K562 (cell line): ENCODE results near the gene TGDS. TPM values are rescaled to one million over a fixed set of nuclear protein-coding genes. Genes with fewer than 3 reads are reported as not detected.

ENCODE experiments used
- ARHGAP35 ChIP-seq: fragments of 450-650 bp; IDR thresholded peaks from 2 replicates; pipeline ENCODE4 v1.6.1; 2018; ENCODE audit not compliant: partially characterized antibody
- BRF1 ChIP-seq: IDR thresholded peaks from 3 replicates; pipeline ENCODE4 v1.6.1; 2011; ENCODE audit warnings: borderline replicate concordance, mild to moderate bottlenecking; ENCODE audit not compliant: insufficient read length; ENCODE audit errors: extremely low read depth
- CBX3 ChIP-seq, 2 experiments: IDR thresholded peaks; 1 replicate in 1 of 2; 2 replicates in 1 of 2; pipeline ENCODE4 v1.6.1; 2012; ENCODE audit warnings: inconsistent platforms in 2 of 2, low read length in 2 of 2, borderline replicate concordance in 1 of 2, control low read depth in 1 of 2
- ELF4 ChIP-seq: fragments of 450-650 bp; formaldehyde crosslinking; IDR thresholded peaks from 2 replicates; pipeline ENCODE4 v1.4.0; 2022; ENCODE audit warnings: missing genetic modification characterization
- GABPA ChIP-seq: fragments of 200-800 bp; sonication (Bioruptor generic); conservative IDR thresholded peaks from 2 replicates; pipeline ENCODE4 v1.6.1; 2016; ENCODE audit warnings: low read depth, missing genetic modification characterization, missing compliant biosample characterization
- HCFC1 ChIP-seq: IDR thresholded peaks from 2 replicates; pipeline ENCODE4 v1.6.1; 2012; ENCODE audit warnings: low read depth, low read length, improper control_type of control experiment
- HDAC2 ChIP-seq: fragments of 450-650 bp; IDR thresholded peaks from 2 replicates; pipeline ENCODE4 v1.6.1; 2016; ENCODE audit warnings: mild to moderate bottlenecking
- HNRNPL ChIP-seq: fragments of 200-400 bp; formaldehyde crosslinking; IDR thresholded peaks from 2 replicates; pipeline ENCODE4 v1.6.1; 2017; ENCODE audit warnings: low read depth, mild to moderate bottlenecking, low read length
- L3MBTL2 ChIP-seq: fragments of 450-650 bp; IDR thresholded peaks from 2 replicates; pipeline ENCODE4 v1.6.1; 2016; ENCODE audit warnings: mild to moderate bottlenecking, moderate library complexity
- PHF20 ChIP-seq: fragments of 450-650 bp; IDR thresholded peaks from 2 replicates; pipeline ENCODE4 v1.6.1; 2018; ENCODE audit not compliant: partially characterized antibody
- POLR3A ChIP-seq: IDR thresholded peaks from 2 replicates; pipeline ENCODE4 v1.6.1; 2011; ENCODE audit warnings: borderline replicate concordance, mild to moderate bottlenecking, moderate library complexity; ENCODE audit not compliant: insufficient read length, insufficient read depth; ENCODE audit errors: extremely low read depth
- SIRT6 ChIP-seq: IDR thresholded peaks from one replicate; pipeline ENCODE4 v1.6.1; 2012; ENCODE audit warnings: low read depth, mild to moderate bottlenecking, control low read depth, inconsistent platforms, low read length, moderate library complexity
- SMARCE1 ChIP-seq: fragments of 450-650 bp; IDR thresholded peaks from 2 replicates; pipeline ENCODE4 v1.7.1; 2016; ENCODE audit warnings: mild to moderate bottlenecking
- SRF ChIP-seq, 2 experiments: fragments of 250-450, 450-650 bp in 1 of 2; sonication (Bioruptor Pico) in 1 of 2; sonication (generic) in 1 of 2; formaldehyde crosslinking; IDR thresholded peaks; 2 replicates each; pipeline versions ENCODE4 v1.5.0 to v1.5.1; 2020 to 2022; ENCODE audit warnings: mild to moderate bottlenecking in 1 of 2, missing genetic modification reagents in 1 of 2
- THAP12 ChIP-seq: fragments of 250-450 bp; sonication (Bioruptor Pico); IDR thresholded peaks from 2 replicates; pipeline ENCODE4 v1.9.0; 2021; ENCODE audit warnings: mild to moderate bottlenecking, inconsistent platforms
- THAP7 ChIP-seq: fragments of 250-450 bp; sonication (Bioruptor Pico); IDR thresholded peaks from 2 replicates; pipeline ENCODE4 v1.5.0; 2021
- ZNF408 ChIP-seq: fragments of 250-450 bp; sonication (Bioruptor Pico); IDR thresholded peaks from 2 replicates; pipeline ENCODE4 v1.4.0; 2020; ENCODE audit warnings: low read depth, mild to moderate bottlenecking, moderate library complexity
- ZNF609 ChIP-seq: sonication (generic); formaldehyde crosslinking; IDR thresholded peaks from 2 replicates; pipeline ENCODE4 v1.8.1; 2023; ENCODE audit warnings: missing genetic modification reagents, mild to moderate bottlenecking, borderline replicate concordance
- polyA plus RNA-seq, 8 experiments: library from polyadenylated mRNA; depleted of rRNA in 4 of 8; stranded (reverse) in 5 of 8; unstranded in 3 of 8; fragments of >200 nt; fragmentation: Nextera tagmentation in 2 of 8; fragmentation: Illumina TruSeq in 1 of 8; extraction: Ambion mirVana in 2 of 8; extraction: Trizol in 1 of 8; gene quantifications; 2 replicates each; pipeline versions ENCODE4 v1.2.1 to v1.2.3, GENCODE V29; 2011 to 2014; ENCODE audit warnings: inconsistent platforms in 1 of 8, missing spikeins in 1 of 8
- total RNA-seq, 7 experiments: library from RNA; depleted of rRNA in 6 of 7; stranded (reverse); fragments of >200 nt in 6 of 7; fragmentation: Illumina TruSeq in 2 of 7; extraction: Trizol in 2 of 7; gene quantifications; 2 replicates each; pipeline versions ENCODE4 v1.2.1 to v1.2.3, GENCODE V29; 2011 to 2021; ENCODE audit warnings: low replicate concordance in 1 of 7

TGDS gene
- total and polyA plus RNA-seq, 9 of the 15 experiments (the other 6 are each of a cell fraction or from before 2014, with no cell fraction given): 9.9 to 43.7 (median 21.4) TPM

- TF ChIP-seq ZNF609 (CRISPR knock-in tag) (no peak), PHF20 (no peak), THAP7 (CRISPR knock-in tag) (no peak), GABPA (tag) (peak; percentile 67), SRF (CRISPR knock-in tag; IDR thresholded peaks at IDR 0.05) (peak in 1 of 2 experiments; percentile 27; a peak in 1 of 4 replicates), ARHGAP35 (no peak), L3MBTL2 (peak; percentile 100), POLR3A (no peak), HDAC2 (no peak), SMARCE1 (no peak), BRF1 (no peak), HCFC1 (no peak), HNRNPL (no peak), SIRT6 (no peak), ZNF408 (CRISPR knock-in tag) (no peak), THAP12 (CRISPR knock-in tag) (no peak), ELF4 (CRISPR knock-in tag) (no peak), CBX3 (IDR thresholded peaks at IDR 0.05; ENCODE audit: borderline replicate concordance in 1 of 2, low read length in 2 of 2) (peak in 1 of 2 experiments; percentile 67; a peak in 2 of 3 replicates)
Measured at GRCh38 chr13:94601446-94602431, 5.8 kb upstream of the TGDS start, which contains the start of gene GPR180 (continued).
